ENCODE results near the gene UBR1. TPM values are rescaled to one million over a fixed set of nuclear protein-coding genes. Genes with fewer than 3 reads are reported as not detected.
"Not testable (repeated sequence)": the region's sequence is repeated elsewhere in the genome, so short reads cannot be mapped to it uniquely, and the experiment has no call there.

UBR1 gene
- total and polyA plus RNA-seq, 10 of the 15 experiments (the other 5 are each of a cell fraction or from before 2014, with no cell fraction given): 4.5 to 27.5 (median 16.7) TPM

GRCh38 chr15:43006991-43007390 is 98.8 kb downstream of the UBR1 start:
- Histone ChIP-seq H3K4me2 (ENCODE audit: control insufficient read depth, insufficient read depth) (no peak overlapping the region), H3K4me1 (ENCODE audit: control insufficient read depth, insufficient read depth, low read length) (no peaks in the 10 kb centered on the region), H3K27me3 (replicated peaks in 1 of 2; ENCODE audit: control insufficient read depth in 2 of 2, insufficient read depth in 2 of 2, low read length in 1 of 2) (no peaks in the 10 kb centered on the region), H3K79me2 (ENCODE audit: control insufficient read depth, insufficient read depth, low read length) (no peaks in the 10 kb centered on the region), H3K9ac (ENCODE audit: control insufficient read depth, insufficient read depth, low read length) (no peak overlapping the region), H3K4me3 (no peak overlapping the region), H3K9me3 (replicated peaks; ENCODE audit: control insufficient read depth, insufficient read depth, low read length) (peaks cover 6% of the 10 kb centered on the region; the same call in 2 of the 3 replicates), H2AFZ (ENCODE audit: control insufficient read depth, low read depth, low read length) (no peak overlapping the region), H3K36me3 (ENCODE audit: control insufficient read depth in 2 of 2, insufficient read depth in 2 of 2, low read length in 1 of 2) (peaks cover 9 to 12% of the 10 kb centered on the region in 2 experiments; a peak in 3 of 4 replicates), H4K20me1 (ENCODE audit: control insufficient read depth, insufficient read depth) (no peaks in the 10 kb centered on the region), H3K27ac (ENCODE audit: control insufficient read depth, insufficient read depth) (no peak overlapping the region)
- SMC1A ChIA-PET (ENCODE audit: uncharacterized antibody, unreplicated experiment): interaction anchor here (1.2 kb wide), 1 partner anchor 9 kb away, joined by 3 read pairs; no protein-coding TSS in a partner anchor
- intact Hi-C loops (cut with micrococcal nuclease; ENCODE audit: unreplicated experiment) (no loop called here), in situ Hi-C loops (cut with MboI) (no loop called here)
- RAD21 ChIA-PET (ENCODE audit: unreplicated experiment): no interaction called here
- CTCF ChIA-PET: no interaction called here
- BruUV-seq (replicated peaks): no TSS peak
- DNase-seq (ENCODE audit: low read depth, low spot score) (no peak), ATAC-seq (no peak), FAIRE-seq (no peak)
- no peak for TF ChIP-seq ZNF217 (IDR thresholded peaks at IDR 0.05)
- 80% methylated on average over 3 of the region's 3 CpGs for WGBS (ENCODE audit: insufficient coverage, insufficient replicate concordance, low lambda C conversion rate, missing lambda C conversion rate)
- POLR2A ChIA-PET: no interaction called here

GRCh38 chr15:43004886-43005595 is 100.8 kb downstream of the UBR1 start:
- ATAC-seq; DNase-seq (ENCODE audit: low read depth, low spot score); intact Hi-C loops (cut with micrococcal nuclease; ENCODE audit: unreplicated experiment); in situ Hi-C loops (cut with MboI); H4K20me1 ChIP-seq (ENCODE audit: control insufficient read depth, insufficient read depth); H3K27me3 ChIP-seq (replicated peaks in 1 of 2; ENCODE audit: control insufficient read depth in 2 of 2, insufficient read depth in 2 of 2, low read length in 1 of 2); RAD21 ChIA-PET (ENCODE audit: unreplicated experiment); H2AFZ ChIP-seq (ENCODE audit: control insufficient read depth, low read depth, low read length); H3K4me3 ChIP-seq; BruUV-seq (replicated peaks); H3K27ac ChIP-seq (ENCODE audit: control insufficient read depth, insufficient read depth); H3K4me2 ChIP-seq (ENCODE audit: control insufficient read depth, insufficient read depth); H3K36me3 ChIP-seq (ENCODE audit: control insufficient read depth in 2 of 2, insufficient read depth in 2 of 2, low read length in 1 of 2); H3K9ac ChIP-seq (ENCODE audit: control insufficient read depth, insufficient read depth, low read length); POLR2A ChIA-PET; H3K4me1 ChIP-seq (ENCODE audit: control insufficient read depth, insufficient read depth, low read length); CTCF ChIA-PET; H3K9me3 ChIP-seq (replicated peaks; ENCODE audit: control insufficient read depth, insufficient read depth, low read length); SMC1A ChIA-PET (ENCODE audit: uncharacterized antibody, unreplicated experiment); H3K79me2 ChIP-seq (ENCODE audit: control insufficient read depth, insufficient read depth, low read length); FAIRE-seq: not testable (repeated sequence)
- over 99% methylated on average over 13 of the region's 42 CpGs for WGBS (ENCODE audit: insufficient coverage, insufficient replicate concordance, low lambda C conversion rate, missing lambda C conversion rate)

All from GM12878 (cell line).